GM19328 (cell line): ENCODE results near the gene ANKRD12.
"Not testable (repeated sequence)": the region's sequence is repeated elsewhere in the genome, so short reads cannot be mapped to it uniquely, and the experiment has no call there.

Experiments
- ATAC-seq: cut with Tn5 transposase; IDR thresholded peaks from one replicate; pipeline ENCODE4 v1.9.1; 2021; ENCODE audit warnings: mild to moderate bottlenecking, moderate library complexity; ENCODE audit not compliant: unreplicated experiment

The ANKRD12 gene

GRCh38 chr18:9139400-9140039, 2.9 kb downstream of the ANKRD12 start:
- no peak for ATAC-seq

- ATAC-seq = no peak
Observed at GRCh38 chr18:9140381-9140780, 3.8 kb downstream of the ANKRD12 start.

- no peak for ATAC-seq
Observed at GRCh38 chr18:9140984-9141383, 4.4 kb downstream of the ANKRD12 start.

- ATAC-seq = no peak
Observed at GRCh38 chr18:9146224-9146623, 9.6 kb downstream of the ANKRD12 start.

GRCh38 chr18:9147440-9148202, 11.0 kb downstream of the ANKRD12 start:
- no peak for ATAC-seq

GRCh38 chr18:9148203-9148552, 11.6 kb downstream of the ANKRD12 start:
- ATAC-seq = no peak

- ATAC-seq = no peak
Observed at GRCh38 chr18:9150121-9150520, 13.5 kb downstream of the ANKRD12 start.

- no peak for ATAC-seq
Observed at GRCh38 chr18:9153256-9153655, 16.7 kb downstream of the ANKRD12 start.

DNA sequence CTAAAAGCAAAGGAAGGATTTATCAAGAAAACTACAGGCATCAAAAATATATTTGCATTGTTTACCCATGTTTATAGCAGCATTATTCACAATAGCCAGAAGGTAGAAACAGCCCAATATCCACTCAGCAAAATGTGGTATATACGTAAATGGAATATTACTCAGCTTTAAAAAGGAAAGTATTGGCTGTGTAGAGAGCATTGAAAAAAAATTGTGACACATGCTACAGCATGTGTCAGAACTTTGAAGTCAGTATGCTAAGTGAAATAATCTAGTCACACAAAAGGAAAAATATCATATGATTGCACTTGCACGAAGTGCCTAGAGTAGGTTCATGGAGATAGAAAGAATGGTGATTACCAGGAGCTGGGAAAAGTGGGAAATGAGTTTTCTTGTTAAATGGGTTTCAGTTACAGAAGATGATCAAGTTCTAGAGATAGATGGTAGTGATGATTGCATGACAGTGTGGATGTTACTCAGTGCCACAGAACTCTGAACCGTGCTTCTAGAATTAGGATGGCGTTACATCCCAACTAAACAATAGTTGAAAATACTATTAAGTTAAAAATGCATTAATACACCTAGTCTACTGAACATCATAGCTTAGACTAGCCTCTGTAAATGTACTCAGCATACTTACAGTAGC, 20.1 kb downstream of the ANKRD12 start:
- ATAC-seq = no peak

- ATAC-seq = no peak
Observed at GRCh38 chr18:9157806-9158205, 21.2 kb downstream of the ANKRD12 start.

GRCh38 chr18:9160014-9160413, 23.4 kb downstream of the ANKRD12 start:
- no peak for ATAC-seq

DNA sequence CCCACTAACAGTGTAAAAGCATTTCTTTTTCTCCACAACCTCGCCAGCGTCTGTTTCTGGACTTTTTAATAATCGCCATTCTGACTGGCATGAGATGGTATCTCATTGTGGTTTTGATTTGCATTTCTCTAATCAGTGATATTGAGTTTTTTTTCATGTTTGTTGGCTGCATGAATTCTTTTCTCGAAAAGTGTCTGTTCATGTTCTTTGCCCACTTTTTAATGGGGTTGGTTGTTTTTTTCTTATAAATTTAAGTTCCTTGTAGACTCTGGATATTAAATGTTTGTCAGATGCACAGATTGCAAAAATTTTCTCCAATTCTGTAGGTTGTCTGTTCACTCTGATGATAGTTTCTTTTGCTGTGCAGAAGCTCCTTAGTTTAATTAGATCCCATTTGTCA, 26.1 kb downstream of the ANKRD12 start:
- ATAC-seq = not testable (repeated sequence)

- ATAC-seq = not testable (repeated sequence)
Observed at GRCh38 chr18:9164149-9164548, 27.6 kb downstream of the ANKRD12 start.

DNA sequence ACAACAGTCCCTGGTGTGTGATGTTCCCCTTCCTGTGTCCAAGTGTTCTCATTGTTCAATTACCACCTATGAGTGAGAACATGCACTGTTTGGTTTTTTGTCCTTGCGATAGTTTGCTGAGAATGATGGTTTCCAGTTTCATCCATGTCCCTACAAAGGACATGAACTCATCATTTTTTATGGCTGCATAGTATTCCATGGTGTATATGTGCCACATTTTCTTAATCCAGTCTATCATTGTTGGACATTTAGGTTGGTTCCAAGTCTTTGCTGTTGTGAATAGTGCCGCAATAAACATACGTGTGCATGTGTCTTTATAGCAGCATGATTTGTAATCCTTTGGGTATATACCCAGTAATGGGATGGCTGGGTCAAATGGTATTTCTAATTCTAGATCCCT, 29.3 kb downstream of the ANKRD12 start:
- not testable (repeated sequence) for ATAC-seq

- not testable (repeated sequence) for ATAC-seq
Observed at GRCh38 chr18:9169515-9169914, 32.9 kb downstream of the ANKRD12 start.

GRCh38 chr18:9171919-9172318, 35.3 kb downstream of the ANKRD12 start:
- ATAC-seq = not testable (repeated sequence)

GRCh38 chr18:9172506-9173127, 36.0 kb downstream of the ANKRD12 start:
- no peak for ATAC-seq

- ATAC-seq = no peak
Observed at GRCh38 chr18:9173770-9174233, 37.2 kb downstream of the ANKRD12 start.

DNA sequence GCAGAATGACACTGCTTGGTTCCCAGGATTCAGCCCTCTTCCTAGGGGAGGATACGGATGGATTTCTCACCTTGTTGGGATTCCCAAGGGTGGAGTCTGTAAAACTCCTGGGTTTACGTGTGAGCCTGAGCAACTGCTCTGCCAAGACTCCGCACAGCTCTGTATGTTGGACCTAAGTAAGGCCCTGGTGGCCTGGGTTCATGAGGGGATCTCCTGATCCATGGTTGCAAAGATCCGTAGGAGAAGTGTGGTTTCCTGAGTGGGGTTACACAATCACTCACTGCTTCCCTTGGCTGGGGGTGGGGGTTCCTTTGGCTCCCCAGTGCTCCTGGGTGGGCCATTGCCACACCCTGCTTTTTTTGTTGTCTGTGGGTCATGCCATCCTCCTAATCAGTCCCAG, 37.7 kb downstream of the ANKRD12 start:
- ATAC-seq = no peak

GRCh38 chr18:9175115-9175514, 38.5 kb downstream of the ANKRD12 start:
- ATAC-seq = no peak

DNA sequence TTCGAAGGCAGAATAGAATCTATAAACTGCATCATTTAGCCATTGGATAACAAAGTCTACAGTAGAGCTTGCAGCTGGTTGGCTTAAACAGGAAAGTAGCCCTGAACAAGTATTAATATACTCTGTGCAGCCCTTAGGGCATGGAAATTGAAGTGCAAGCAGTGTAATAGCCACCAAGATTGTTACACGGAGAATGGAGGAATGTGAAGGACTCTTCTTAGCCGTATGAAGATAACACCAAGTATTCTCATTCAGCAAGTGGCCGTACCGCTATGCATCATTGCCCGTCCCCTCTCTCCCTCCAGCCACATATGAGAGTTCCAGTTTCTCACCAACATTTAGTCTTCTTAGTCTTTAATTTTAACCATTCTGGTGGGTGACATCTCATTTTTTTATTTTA, 40.5 kb downstream of the ANKRD12 start:
- no peak for ATAC-seq

DNA sequence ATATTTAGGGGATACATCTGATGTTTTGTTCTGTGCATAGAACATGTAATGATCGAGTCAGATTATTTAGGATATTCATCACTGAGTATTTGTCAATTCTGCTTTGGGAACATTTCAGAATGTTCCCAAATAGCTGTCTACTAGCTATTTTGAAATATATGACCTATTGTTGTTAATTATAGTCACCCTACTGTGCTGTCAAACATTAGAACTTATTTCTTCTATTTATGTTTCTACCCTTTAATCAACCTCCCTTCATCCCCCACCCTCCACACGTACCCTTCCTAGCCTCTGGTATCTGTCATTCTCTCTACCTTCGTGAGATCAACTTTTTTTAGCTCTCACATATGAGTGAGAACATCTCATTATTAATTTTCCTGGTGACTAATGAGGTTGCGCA, 40.9 kb downstream of the ANKRD12 start:
- no peak for ATAC-seq
